ENCODE measurements around the gene CUL9. TPM values are rescaled to one million over a fixed set of nuclear protein-coding genes. Genes with fewer than 3 reads are reported as not detected.

The CUL9 gene
- total RNA-seq, 4 donors from 2014 or later = 31.0 to 52.6 (median 38.8) TPM

DNA sequence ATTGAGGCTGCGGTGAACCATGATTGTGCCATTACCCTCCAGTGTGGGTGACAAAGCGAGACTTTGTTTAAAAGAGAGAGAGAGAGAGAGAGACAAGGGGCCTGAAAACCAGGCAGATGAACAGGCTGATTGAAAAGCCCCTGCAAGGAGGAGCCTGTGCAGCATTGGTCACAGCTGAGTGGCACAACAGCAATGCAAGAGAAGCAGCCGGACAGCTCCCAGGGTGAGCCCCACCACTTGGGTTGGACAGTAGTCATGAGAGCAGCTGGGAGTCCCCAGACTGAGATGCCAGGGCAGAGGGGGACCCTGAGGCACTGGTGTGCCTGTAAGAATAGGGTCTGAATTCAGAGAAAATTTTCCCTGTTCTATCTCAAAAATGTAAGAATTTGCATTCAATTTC is 37.1 kb downstream of the CUL9 start:
- no peak for TF ChIP-seq POLR2A (IDR thresholded peaks at IDR 0.05)
- TF ChIP-seq, protein P1, sequence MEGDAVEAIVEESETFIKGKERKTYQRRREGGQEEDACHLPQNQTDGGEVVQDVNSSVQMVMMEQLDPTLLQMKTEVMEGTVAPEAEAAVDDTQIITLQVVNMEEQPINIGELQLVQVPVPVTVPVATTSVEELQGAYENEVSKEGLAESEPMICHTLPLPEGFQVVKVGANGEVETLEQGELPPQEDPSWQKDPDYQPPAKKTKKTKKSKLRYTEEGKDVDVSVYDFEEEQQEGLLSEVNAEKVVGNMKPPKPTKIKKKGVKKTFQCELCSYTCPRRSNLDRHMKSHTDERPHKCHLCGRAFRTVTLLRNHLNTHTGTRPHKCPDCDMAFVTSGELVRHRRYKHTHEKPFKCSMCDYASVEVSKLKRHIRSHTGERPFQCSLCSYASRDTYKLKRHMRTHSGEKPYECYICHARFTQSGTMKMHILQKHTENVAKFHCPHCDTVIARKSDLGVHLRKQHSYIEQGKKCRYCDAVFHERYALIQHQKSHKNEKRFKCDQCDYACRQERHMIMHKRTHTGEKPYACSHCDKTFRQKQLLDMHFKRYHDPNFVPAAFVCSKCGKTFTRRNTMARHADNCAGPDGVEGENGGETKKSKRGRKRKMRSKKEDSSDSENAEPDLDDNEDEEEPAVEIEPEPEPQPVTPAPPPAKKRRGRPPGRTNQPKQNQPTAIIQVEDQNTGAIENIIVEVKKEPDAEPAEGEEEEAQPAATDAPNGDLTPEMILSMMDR (IDR thresholded peaks at IDR 0.05) = no peak
- no peak overlapping the region for H3K4me3 ChIP-seq
- H3K27me3 ChIP-seq = no peaks in the 10 kb centered on the region
- H3K4me1 ChIP-seq = no peaks in the 10 kb centered on the region
- no peak overlapping the region for H3K27ac ChIP-seq
- no peak for DNase-seq
- H3K9me3 ChIP-seq = no peaks in the 10 kb centered on the region
- no peaks in the 10 kb centered on the region for H3K36me3 ChIP-seq
- intact Hi-C loops (cut with DNase I; ENCODE audit: low total_unique reads) = no loop called here

DNA sequence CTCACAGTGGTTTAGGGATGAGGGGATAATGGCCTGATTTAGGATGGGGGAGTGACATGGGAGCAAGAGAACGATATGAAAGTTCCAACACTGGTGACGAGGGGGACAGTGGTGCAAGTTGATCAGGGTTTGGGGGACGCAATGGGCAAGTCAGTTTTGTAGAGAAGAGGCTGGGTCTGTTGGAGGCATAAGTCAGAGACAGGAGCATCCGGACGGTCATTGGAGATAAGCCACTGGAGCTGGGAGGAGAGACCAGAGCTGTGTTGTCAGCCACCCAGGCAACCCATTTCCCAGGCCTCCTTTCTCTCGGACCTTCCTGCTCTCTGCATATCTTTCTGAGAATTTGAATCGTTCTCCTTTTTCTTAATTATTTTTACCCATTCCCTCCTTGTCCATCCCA is 37.8 kb downstream of the CUL9 start:
- no peaks in the 10 kb centered on the region for H3K4me1 ChIP-seq
- no peak for TF ChIP-seq POLR2A (IDR thresholded peaks at IDR 0.05)
- TF ChIP-seq, protein P1 (IDR thresholded peaks at IDR 0.05) = no peak
- H3K4me3 ChIP-seq = no peak overlapping the region
- intact Hi-C loops (cut with DNase I; ENCODE audit: low total_unique reads) = no loop called here
- H3K36me3 ChIP-seq = no peaks in the 10 kb centered on the region
- no peaks in the 10 kb centered on the region for H3K9me3 ChIP-seq
- H3K27me3 ChIP-seq = no peaks in the 10 kb centered on the region
- no peak overlapping the region for H3K27ac ChIP-seq
- DNase-seq = no peak

DNA sequence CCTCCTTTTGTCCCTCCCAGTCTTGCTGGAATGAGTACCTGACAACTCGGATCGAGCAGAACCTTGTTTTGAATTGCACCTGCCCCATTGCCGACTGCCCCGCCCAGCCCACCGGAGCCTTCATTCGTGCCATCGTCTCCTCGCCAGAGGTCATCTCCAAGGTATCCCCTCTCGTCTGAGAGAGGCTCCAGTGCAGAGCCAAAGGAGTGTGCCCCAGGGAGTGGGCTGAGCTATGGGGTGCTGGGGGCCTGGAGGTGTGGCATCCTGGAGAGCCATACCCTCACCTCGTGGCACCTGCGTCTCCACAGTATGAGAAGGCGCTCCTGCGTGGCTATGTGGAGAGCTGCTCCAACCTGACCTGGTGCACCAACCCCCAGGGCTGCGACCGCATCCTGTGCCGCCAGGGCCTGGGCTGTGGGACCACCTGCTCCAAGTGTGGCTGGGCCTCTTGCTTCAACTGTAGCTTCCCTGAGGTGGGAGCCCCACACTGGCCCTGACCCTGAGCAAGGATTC is 38.5 kb downstream of the CUL9 start:
- Histone ChIP-seq H3K27me3 (no peaks in the 10 kb centered on the region), H3K9me3 (no peaks in the 10 kb centered on the region), H3K4me1 (no peaks in the 10 kb centered on the region), H3K36me3 (no peaks in the 10 kb centered on the region), H3K27ac (no peak overlapping the region), H3K4me3 (no peak overlapping the region)
- intact Hi-C loops (cut with DNase I; ENCODE audit: low total_unique reads) = no loop called here
- TF ChIP-seq, protein P1 (IDR thresholded peaks at IDR 0.05) = no peak
- TF ChIP-seq POLR2A (IDR thresholded peaks at IDR 0.05) = no peak
- no peak for DNase-seq

DNA sequence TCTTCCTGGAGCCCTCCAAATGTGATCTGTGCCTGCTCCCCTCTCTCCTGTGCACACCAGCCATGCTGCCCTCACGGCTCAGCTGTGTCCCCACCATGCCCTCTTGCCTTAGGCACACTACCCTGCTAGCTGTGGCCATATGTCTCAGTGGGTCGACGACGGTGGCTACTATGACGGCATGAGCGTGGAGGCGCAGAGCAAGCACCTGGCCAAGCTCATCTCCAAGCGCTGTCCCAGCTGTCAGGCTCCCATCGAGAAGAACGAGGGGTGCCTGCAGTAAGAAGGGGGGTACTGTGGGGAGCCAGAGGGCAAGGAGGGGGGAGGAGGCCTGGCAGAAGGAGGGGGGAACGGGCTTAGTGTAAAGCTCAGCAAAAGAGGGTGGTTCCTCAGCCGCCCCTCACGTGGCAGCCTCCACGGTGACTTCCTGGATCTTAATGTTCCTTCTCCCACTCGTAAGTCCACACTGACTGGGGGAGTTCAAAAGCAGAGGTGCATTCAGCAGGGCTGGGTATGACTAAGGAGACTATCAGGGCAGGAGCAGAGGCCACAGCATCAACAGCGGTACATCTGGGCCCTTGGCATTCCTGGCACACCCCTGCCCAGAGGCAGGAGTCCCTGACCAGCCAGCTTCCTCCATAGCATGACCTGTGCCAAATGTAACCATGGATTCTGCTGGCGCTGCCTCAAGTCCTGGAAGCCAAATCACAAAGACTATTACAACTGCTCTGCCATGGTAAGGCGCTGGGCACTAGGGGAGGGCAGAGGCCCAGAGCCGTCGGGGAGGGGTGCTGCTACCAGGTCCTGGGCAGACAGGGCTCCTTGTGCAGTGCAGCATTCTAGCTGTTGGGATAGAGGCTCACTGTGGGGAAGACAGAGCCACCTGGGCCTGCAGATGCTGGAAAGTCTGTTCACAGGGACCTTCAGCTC is 39.3 kb downstream of the CUL9 start:
- Histone ChIP-seq H3K36me3 (no peaks in the 10 kb centered on the region), H3K27ac (no peak overlapping the region), H3K4me3 (no peak overlapping the region), H3K27me3 (no peaks in the 10 kb centered on the region), H3K4me1 (no peaks in the 10 kb centered on the region), H3K9me3 (no peaks in the 10 kb centered on the region)
- intact Hi-C loops (cut with DNase I; ENCODE audit: low total_unique reads) = no loop called here
- DNase-seq = no peak
- no peak for TF ChIP-seq POLR2A (IDR thresholded peaks at IDR 0.05)
- TF ChIP-seq, protein P1 (IDR thresholded peaks at IDR 0.05) = no peak

DNA sequence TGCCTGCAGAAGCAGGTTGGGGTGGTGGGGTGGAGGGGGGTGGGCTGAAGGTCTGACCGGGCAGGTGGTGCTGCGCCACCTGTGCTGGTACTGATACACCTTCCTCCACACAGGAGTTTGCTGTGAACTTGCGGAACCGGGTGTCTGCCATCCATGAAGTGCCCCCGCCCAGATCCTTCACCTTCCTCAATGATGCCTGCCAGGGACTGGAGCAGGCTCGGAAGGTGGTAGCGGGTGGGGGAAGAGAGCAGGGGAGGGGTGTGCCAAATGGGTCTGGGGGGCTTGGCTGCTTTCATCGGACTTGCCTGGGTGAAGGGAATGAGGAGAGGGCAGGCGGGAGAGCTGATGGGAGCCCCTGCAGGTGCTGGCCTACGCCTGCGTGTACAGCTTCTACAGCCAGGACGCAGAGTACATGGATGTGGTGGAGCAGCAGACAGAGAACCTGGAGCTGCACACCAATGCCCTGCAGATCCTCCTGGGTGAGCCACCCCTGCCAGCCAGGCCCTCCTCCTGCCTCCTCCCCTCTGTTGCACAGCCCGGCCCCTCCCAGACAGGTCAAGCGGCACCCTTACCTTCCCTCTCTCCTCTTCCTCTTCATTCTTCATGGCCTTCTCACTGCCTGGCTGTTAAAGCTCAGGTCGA is 40.5 kb downstream of the CUL9 start:
- no peak for TF ChIP-seq POLR2A (IDR thresholded peaks at IDR 0.05)
- TF ChIP-seq, protein P1 (IDR thresholded peaks at IDR 0.05) = no peak
- intact Hi-C loops (cut with DNase I; ENCODE audit: low total_unique reads) = no loop called here
- H3K9me3 ChIP-seq = no peaks in the 10 kb centered on the region
- no peaks in the 10 kb centered on the region for H3K4me1 ChIP-seq
- H3K27ac ChIP-seq = no peak overlapping the region
- no peaks in the 10 kb centered on the region for H3K27me3 ChIP-seq
- no peaks in the 10 kb centered on the region for H3K36me3 ChIP-seq
- H3K4me3 ChIP-seq = no peak overlapping the region
- no peak for DNase-seq
